ENCODE data around the gene COL19A1.
A peak's percentile ranks its signal among the peaks of the same experiment; 100 is the strongest.
"Not testable (repeated sequence)": the region's sequence is repeated elsewhere in the genome, so short reads cannot be mapped to it uniquely, and the experiment has no call there.

The COL19A1 gene

GRCh38 chr6:69866351-69866769 lies at the start of gene COL19A1:
TSS of gene COL19A1 (plus strand) at chr6:69866556. CDS start at chr6:69879568, 13,012 bp downstream.
- DNase-seq: peak; percentile 29

- DNase-seq: peak; percentile 42
Observed at GRCh38 chr6:69816569-69816968, 49.8 kb upstream of the COL19A1 start.

GRCh38 chr6:69817358-69817757 lies 49.0 kb upstream of the COL19A1 start:
- DNase-seq: no peak

GRCh38 chr6:69818223-69818930 lies 48.0 kb upstream of the COL19A1 start:
- DNase-seq: no peak

- DNase-seq: no peak
Observed at GRCh38 chr6:69819138-69819537, 47.2 kb upstream of the COL19A1 start.

GRCh38 chr6:69820018-69820417 lies 46.3 kb upstream of the COL19A1 start:
- DNase-seq: no peak

- DNase-seq: no peak
Observed at GRCh38 chr6:69820438-69820837, 45.9 kb upstream of the COL19A1 start.

GRCh38 chr6:69824355-69824754 lies 42.0 kb upstream of the COL19A1 start:
- DNase-seq: not testable (repeated sequence)

- no peak for DNase-seq
Observed at GRCh38 chr6:69825904-69826303, 40.5 kb upstream of the COL19A1 start.

GRCh38 chr6:69827276-69827893 lies 39.0 kb upstream of the COL19A1 start:
- DNase-seq: no peak

GRCh38 chr6:69832558-69832957 lies 33.8 kb upstream of the COL19A1 start:
- no peak for DNase-seq

GRCh38 chr6:69835414-69836179 lies 30.8 kb upstream of the COL19A1 start:
- DNase-seq: peak; percentile 54

GRCh38 chr6:69841862-69842261 lies 24.5 kb upstream of the COL19A1 start:
- DNase-seq: no peak

- no peak for DNase-seq
Observed at GRCh38 chr6:69843189-69843588, 23.2 kb upstream of the COL19A1 start.

- no peak for DNase-seq
Observed at GRCh38 chr6:69846312-69846711, 20.0 kb upstream of the COL19A1 start.

GRCh38 chr6:69846770-69847491 lies 19.4 kb upstream of the COL19A1 start:
- no peak for DNase-seq

GRCh38 chr6:69847492-69847788 lies 18.9 kb upstream of the COL19A1 start:
- DNase-seq: no peak

- no peak for DNase-seq
Observed at GRCh38 chr6:69848552-69848951, 17.8 kb upstream of the COL19A1 start.

- DNase-seq: no peak
Observed at GRCh38 chr6:69852706-69853105, 13.7 kb upstream of the COL19A1 start.

- no peak for DNase-seq
Observed at GRCh38 chr6:69861986-69862385, 4.4 kb upstream of the COL19A1 start.

- no peak for DNase-seq
Observed at GRCh38 chr6:69863766-69864165, 2.6 kb upstream of the COL19A1 start.

GRCh38 chr6:69865126-69865525 lies 1.2 kb upstream of the COL19A1 start:
- no peak for DNase-seq
